ENCODE data around the gene MBTPS1.

- TF ChIP-seq NPAS2 (CRISPR knock-in tag; IDR thresholded peaks at IDR 0.05; ENCODE audit: borderline replicate concordance) (no peak), POLR2A (IDR thresholded peaks at IDR 0.05; ENCODE audit: low read length) (no peak), CTCF (IDR thresholded peaks at IDR 0.05) (no peak), POLR2AphosphoS2 (conservative IDR thresholded peaks at IDR 0.05; ENCODE audit: low read length) (no peak), SMC3 (IDR thresholded peaks at IDR 0.05) (no peak), RAD21 (conservative IDR thresholded peaks at IDR 0.05 in 1 of 2, IDR thresholded peaks at IDR 0.05 in 1 of 2) (no peak)
These were observed 37.1 kb downstream of the MBTPS1 start for GRCh38 chr16:84079664-84080063.
